Measurements from ENCODE around the gene RYR3.

Gene RYR3

GRCh38 chr15:33467146-33467815, 156.5 kb downstream of the RYR3 start:
- no peak overlapping the region for H3K4me3 ChIP-seq (ENCODE audit: low read length)
- no peak for DNase-seq (ENCODE audit: low read depth)
- TF ChIP-seq CTCF (IDR thresholded peaks at IDR 0.05; ENCODE audit: insufficient read depth, low read depth, low read length, missing control alignments) = no peak

GRCh38 chr15:33467816-33468163, 157.0 kb downstream of the RYR3 start:
- DNase-seq (ENCODE audit: low read depth) = no peak
- TF ChIP-seq CTCF (IDR thresholded peaks at IDR 0.05; ENCODE audit: insufficient read depth, low read depth, low read length, missing control alignments) = no peak
- no peak overlapping the region for H3K4me3 ChIP-seq (ENCODE audit: low read length)

GRCh38 chr15:33468740-33469139, 158.0 kb downstream of the RYR3 start:
- DNase-seq (ENCODE audit: low read depth) = no peak
- no peak overlapping the region for H3K4me3 ChIP-seq (ENCODE audit: low read length)
- no peak for TF ChIP-seq CTCF (IDR thresholded peaks at IDR 0.05; ENCODE audit: insufficient read depth, low read depth, low read length, missing control alignments)

GRCh38 chr15:33473005-33473404, 162.2 kb downstream of the RYR3 start:
- no peak for TF ChIP-seq CTCF (IDR thresholded peaks at IDR 0.05; ENCODE audit: insufficient read depth, low read depth, low read length, missing control alignments)
- peak; percentile 51 for DNase-seq (ENCODE audit: low read depth)
- H3K4me3 ChIP-seq (ENCODE audit: low read length) = no peak overlapping the region

- H3K4me3 ChIP-seq (ENCODE audit: low read length) = no peak overlapping the region
- no peak for TF ChIP-seq CTCF (IDR thresholded peaks at IDR 0.05; ENCODE audit: insufficient read depth, low read depth, low read length, missing control alignments)
- no peak for DNase-seq (ENCODE audit: low read depth)
Measured at GRCh38 chr15:33473714-33474113, 162.9 kb downstream of the RYR3 start.

GRCh38 chr15:33476076-33476475, 165.3 kb downstream of the RYR3 start:
- H3K4me3 ChIP-seq (ENCODE audit: low read length) = no peak overlapping the region
- no peak for TF ChIP-seq CTCF (IDR thresholded peaks at IDR 0.05; ENCODE audit: insufficient read depth, low read depth, low read length, missing control alignments)
- peak; percentile 67 for DNase-seq (ENCODE audit: low read depth)

GRCh38 chr15:33476908-33477307, 166.1 kb downstream of the RYR3 start:
- DNase-seq (ENCODE audit: low read depth) = no peak
- no peak overlapping the region for H3K4me3 ChIP-seq (ENCODE audit: low read length)
- TF ChIP-seq CTCF (IDR thresholded peaks at IDR 0.05; ENCODE audit: insufficient read depth, low read depth, low read length, missing control alignments) = no peak

Data from epithelial cell of esophagus (primary cell).